ENCODE results near the gene HSCB. TPM values are rescaled to one million over a fixed set of nuclear protein-coding genes. Genes with fewer than 3 reads are reported as not detected.
"Not testable (repeated sequence)": the region's sequence is repeated elsewhere in the genome, so short reads cannot be mapped to it uniquely, and the experiment has no call there.

Gene HSCB
- total RNA-seq, 1 donor from 2014 or later, result 15.3 TPM

GRCh38 chr22:28730179-28730578 is 11.7 kb upstream of the HSCB start:
- Mint-ChIP-seq H3K9me3 (ENCODE audit: low read depth) (no peaks in the 10 kb centered on the region), H3K27ac (no peak overlapping the region), H3K27me3 (no peaks in the 10 kb centered on the region), H3K36me3 (ENCODE audit: insufficient read depth) (peaks cover 9% of the 10 kb centered on the region), H3K4me3 (ENCODE audit: low read depth) (no peak overlapping the region), H3K4me1 (ENCODE audit: low read depth) (no peaks in the 10 kb centered on the region)
- no peak for DNase-seq (ENCODE audit: low spot score, unreplicated experiment)
- no peak for TF ChIP-seq CTCF (IDR thresholded peaks at IDR 0.05; ENCODE audit: unreplicated experiment)

- no peaks in the 10 kb centered on the region for H3K27me3 Mint-ChIP-seq
- no peak overlapping the region for H3K27ac Mint-ChIP-seq
- DNase-seq (ENCODE audit: low spot score, unreplicated experiment), result no peak
- peaks cover 3% of the 10 kb centered on the region for H3K36me3 Mint-ChIP-seq (ENCODE audit: insufficient read depth)
- H3K4me1 Mint-ChIP-seq (ENCODE audit: low read depth), result peaks cover 18% of the 10 kb centered on the region
- H3K9me3 Mint-ChIP-seq (ENCODE audit: low read depth), result no peaks in the 10 kb centered on the region
- no peak for TF ChIP-seq CTCF (IDR thresholded peaks at IDR 0.05; ENCODE audit: unreplicated experiment)
- no peak overlapping the region for H3K4me3 Mint-ChIP-seq (ENCODE audit: low read depth)
Measured at GRCh38 chr22:28734393-28734792, 7.4 kb upstream of the HSCB start.

- no peak for DNase-seq (ENCODE audit: low spot score, unreplicated experiment)
- Mint-ChIP-seq H3K27ac (no peak overlapping the region), H3K27me3 (no peaks in the 10 kb centered on the region), H3K9me3 (ENCODE audit: low read depth) (no peaks in the 10 kb centered on the region), H3K36me3 (ENCODE audit: insufficient read depth) (peaks cover 3% of the 10 kb centered on the region), H3K4me1 (ENCODE audit: low read depth) (peaks cover 18% of the 10 kb centered on the region), H3K4me3 (ENCODE audit: low read depth) (no peak overlapping the region)
- TF ChIP-seq CTCF (IDR thresholded peaks at IDR 0.05; ENCODE audit: unreplicated experiment), result no peak
Measured at GRCh38 chr22:28736301-28737155, 5.3 kb upstream of the HSCB start.

GRCh38 chr22:28737701-28738100 is 4.1 kb upstream of the HSCB start:
- no peak for TF ChIP-seq CTCF (IDR thresholded peaks at IDR 0.05; ENCODE audit: unreplicated experiment)
- H3K27me3 Mint-ChIP-seq, result no peaks in the 10 kb centered on the region
- H3K36me3 Mint-ChIP-seq (ENCODE audit: insufficient read depth), result peaks cover 2% of the 10 kb centered on the region
- DNase-seq (ENCODE audit: low spot score, unreplicated experiment), result no peak
- no peaks in the 10 kb centered on the region for H3K9me3 Mint-ChIP-seq (ENCODE audit: low read depth)
- H3K4me3 Mint-ChIP-seq (ENCODE audit: low read depth), result no peak overlapping the region
- H3K27ac Mint-ChIP-seq, result peak overlapping the region; percentile 24
- peaks cover 22% of the 10 kb centered on the region for H3K4me1 Mint-ChIP-seq (ENCODE audit: low read depth)

GRCh38 chr22:28738876-28739275 is 3.0 kb upstream of the HSCB start:
- not testable (repeated sequence) for H3K27me3 Mint-ChIP-seq; H3K36me3 Mint-ChIP-seq (ENCODE audit: insufficient read depth); DNase-seq (ENCODE audit: low spot score, unreplicated experiment); H3K9me3 Mint-ChIP-seq (ENCODE audit: low read depth); H3K27ac Mint-ChIP-seq; H3K4me3 Mint-ChIP-seq (ENCODE audit: low read depth)
- H3K4me1 Mint-ChIP-seq (ENCODE audit: low read depth), result peaks cover 31% of the 10 kb centered on the region

Data from progenitor cell of endocrine pancreas (in vitro differentiated cells).